GM12801 (cell line): Measurements from ENCODE around the gene LIN7C.

Source experiments
- CTCF ChIP-seq: IDR thresholded peaks from one replicate; pipeline ENCODE4 v1.5.1; 2011; ENCODE audit warnings: control low read depth; ENCODE audit not compliant: insufficient read length; ENCODE audit errors: extremely low read depth

Gene LIN7C

DNA sequence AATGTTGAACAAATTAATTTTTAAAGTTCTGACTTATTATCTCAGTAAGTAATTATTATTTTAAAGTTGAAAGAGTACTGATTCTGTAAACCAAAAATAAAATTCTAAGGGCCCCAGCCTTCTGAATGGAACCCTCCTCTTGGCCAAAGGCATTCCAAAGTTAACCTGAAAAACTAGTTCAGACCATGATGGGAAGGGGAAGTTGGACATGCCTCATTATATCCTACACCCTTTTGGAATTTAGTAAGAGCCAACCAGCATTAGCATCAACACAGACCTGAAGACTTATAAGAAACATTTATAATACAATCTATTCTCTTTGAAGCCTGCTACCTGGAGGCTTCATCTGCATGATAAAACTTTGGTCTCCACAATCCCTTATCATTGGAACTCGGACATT, 52.9 kb downstream of the LIN7C start:
- no peak for TF ChIP-seq CTCF

- TF ChIP-seq CTCF: no peak
Observed at GRCh38 chr11:27452147-27452546, 54.4 kb downstream of the LIN7C start.

DNA sequence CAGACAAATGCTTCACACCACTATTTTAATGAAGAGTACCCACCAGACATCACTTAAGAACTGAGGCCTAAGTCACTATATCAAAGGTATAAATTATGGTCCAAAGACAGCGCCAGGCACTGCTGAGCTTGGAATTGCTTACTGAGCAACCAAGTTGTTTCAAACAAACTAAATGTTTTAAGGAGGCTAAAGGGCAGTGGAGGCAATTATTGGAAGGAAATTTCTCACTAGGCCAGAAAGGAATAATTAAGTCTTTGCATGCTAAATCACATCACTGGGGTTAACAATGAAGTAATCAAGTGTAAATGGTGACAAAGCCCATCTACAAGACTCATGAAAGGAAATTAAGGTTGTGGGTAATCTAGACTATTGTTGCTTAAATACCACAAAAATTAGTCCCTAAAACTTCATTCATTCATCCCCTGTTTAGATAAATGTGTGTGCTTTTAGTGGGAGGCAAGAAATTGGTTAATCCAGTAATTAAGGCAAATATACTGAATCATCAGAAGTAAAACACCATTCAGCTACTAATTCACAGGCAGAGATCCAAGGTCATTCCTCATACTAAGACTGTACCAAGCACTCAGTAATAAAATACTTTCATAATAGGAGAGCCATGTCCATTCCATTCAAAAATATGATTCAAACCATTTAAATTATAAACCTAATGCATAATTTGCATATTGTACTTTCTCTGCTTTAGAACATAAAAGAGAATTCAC, 55.2 kb downstream of the LIN7C start:
- no peak for TF ChIP-seq CTCF

DNA sequence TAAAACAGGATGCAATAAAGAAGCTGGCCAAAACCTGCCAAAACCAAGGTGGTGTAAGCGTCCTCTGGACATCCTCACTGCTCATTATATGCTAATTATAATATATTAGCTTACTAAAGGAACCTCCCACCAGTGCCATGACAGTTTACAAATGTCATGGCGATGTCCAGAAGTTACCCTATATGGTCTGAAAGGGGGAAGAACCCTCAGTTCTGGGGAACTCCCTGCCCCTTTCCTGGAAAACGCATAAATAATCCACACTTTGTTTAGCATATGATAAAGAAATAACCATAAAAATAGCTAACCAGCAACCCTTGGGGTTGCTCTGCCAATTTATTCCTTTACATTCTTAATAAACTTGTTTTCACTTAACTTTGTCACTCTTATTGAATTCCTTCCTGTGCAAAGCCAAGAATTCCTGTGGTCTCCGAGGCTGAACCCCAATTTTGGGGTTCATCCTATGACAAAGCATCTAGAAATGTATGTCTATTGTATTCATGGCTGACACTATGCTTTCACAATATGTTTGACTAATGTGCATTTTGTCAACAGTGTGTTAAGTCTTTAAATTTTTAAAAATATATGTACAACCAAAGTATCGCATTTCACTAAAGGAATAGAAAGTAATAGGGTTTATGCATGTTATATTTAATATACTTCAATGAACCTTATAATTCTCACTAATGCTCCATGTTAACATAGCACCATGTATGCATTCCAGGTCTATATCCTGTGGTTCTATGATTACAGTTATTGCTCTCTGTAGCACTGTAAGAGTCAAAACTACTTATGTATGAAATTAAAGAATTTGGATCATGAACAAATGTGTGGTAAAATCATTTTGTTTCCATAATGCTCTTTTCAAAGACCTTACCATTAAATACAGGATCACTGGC, 59.0 kb downstream of the LIN7C start:
- TF ChIP-seq CTCF: no peak

- no peak for TF ChIP-seq CTCF
Observed at GRCh38 chr11:27445625-27446024, 60.9 kb downstream of the LIN7C start.

DNA sequence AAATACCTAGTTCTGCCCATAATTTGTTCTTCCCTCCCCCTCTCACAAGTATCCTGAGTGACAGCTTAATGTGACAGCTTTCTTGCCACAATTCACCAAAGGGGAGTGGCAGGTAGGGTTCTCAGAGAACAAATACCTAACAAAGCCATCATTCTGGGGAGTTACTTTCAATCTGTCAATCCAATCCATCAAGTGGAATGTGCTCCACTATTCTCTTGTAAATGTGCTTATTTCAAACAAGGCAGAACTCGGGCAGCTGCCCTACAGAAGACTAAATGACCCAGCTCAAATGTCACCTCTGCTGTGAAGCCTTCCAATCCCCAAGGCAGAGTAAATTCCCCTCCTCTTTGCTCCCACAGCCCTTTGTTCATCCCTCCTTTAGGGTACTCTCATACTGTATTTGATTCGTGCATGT, 61.8 kb downstream of the LIN7C start:
- no peak for TF ChIP-seq CTCF
